ENCODE data around the gene EIF2A. TPM values are rescaled to one million over a fixed set of nuclear protein-coding genes. Genes with fewer than 3 reads are reported as not detected.
"Not testable (repeated sequence)": the region's sequence is repeated elsewhere in the genome, so short reads cannot be mapped to it uniquely, and the experiment has no call there.

The EIF2A gene
- polyA plus RNA-seq (ENCODE audit: insufficient read length) = 210 TPM
- long read RNA-seq, donor 1, transcript EIF2A-203 (14 exons, 2,198 nt) = major isoform, 12 of 24 reads
- long read RNA-seq, donor 1, partial matches to known transcripts = 8 of 24 reads
- long read RNA-seq, donor 1, other reads (novel, unspliced or antisense) = 0 of 24 reads
- long read RNA-seq, donor 2, transcript EIF2A-203 (14 exons, 2,198 nt) = major isoform, 5 of 55 reads
- long read RNA-seq, donor 2, partial matches to known transcripts = 44 of 55 reads
- long read RNA-seq, donor 2, other reads (novel, unspliced or antisense) = 0 of 55 reads
- long read RNA-seq, donor 3, transcript EIF2A-203 (14 exons, 2,198 nt) = major isoform, 7 of 44 reads
- long read RNA-seq, donor 3, partial matches to known transcripts = 31 of 44 reads
- long read RNA-seq, donor 3, other reads (novel, unspliced or antisense) = 0 of 44 reads
- long read RNA-seq, donor 4, partial matches to known transcripts = 46 of 48 reads
- long read RNA-seq, donor 4, other reads (novel, unspliced or antisense) = 0 of 48 reads
- long read RNA-seq, donor 5, transcript EIF2A-203 (14 exons, 2,198 nt) = major isoform, 22 of 61 reads
- long read RNA-seq, donor 5, partial matches to known transcripts = 29 of 61 reads
- long read RNA-seq, donor 5, other reads (novel, unspliced or antisense) = 5 of 61 reads
- long read RNA-seq, donor 6, transcript EIF2A-203 (14 exons, 2,198 nt) = major isoform, 14 of 43 reads
- long read RNA-seq, donor 6, transcript EIF2A-210 (6 exons, 1,010 nt) = minor isoform, 8 of 43 reads
- long read RNA-seq, donor 6, partial matches to known transcripts = 17 of 43 reads
- long read RNA-seq, donor 6, other reads (novel, unspliced or antisense) = 0 of 43 reads
- long read RNA-seq, donor 7, transcript EIF2A-210 (6 exons, 1,010 nt) = minor isoform, 9 of 89 reads
- long read RNA-seq, donor 7, transcript EIF2A-203 (14 exons, 2,198 nt) = major isoform, 17 of 89 reads
- long read RNA-seq, donor 7, partial matches to known transcripts = 61 of 89 reads
- long read RNA-seq, donor 7, other reads (novel, unspliced or antisense) = 0 of 89 reads
- long read RNA-seq, donor 8, partial matches to known transcripts = 17 of 23 reads
- long read RNA-seq, donor 8, other reads (novel, unspliced or antisense) = 0 of 23 reads

DNA sequence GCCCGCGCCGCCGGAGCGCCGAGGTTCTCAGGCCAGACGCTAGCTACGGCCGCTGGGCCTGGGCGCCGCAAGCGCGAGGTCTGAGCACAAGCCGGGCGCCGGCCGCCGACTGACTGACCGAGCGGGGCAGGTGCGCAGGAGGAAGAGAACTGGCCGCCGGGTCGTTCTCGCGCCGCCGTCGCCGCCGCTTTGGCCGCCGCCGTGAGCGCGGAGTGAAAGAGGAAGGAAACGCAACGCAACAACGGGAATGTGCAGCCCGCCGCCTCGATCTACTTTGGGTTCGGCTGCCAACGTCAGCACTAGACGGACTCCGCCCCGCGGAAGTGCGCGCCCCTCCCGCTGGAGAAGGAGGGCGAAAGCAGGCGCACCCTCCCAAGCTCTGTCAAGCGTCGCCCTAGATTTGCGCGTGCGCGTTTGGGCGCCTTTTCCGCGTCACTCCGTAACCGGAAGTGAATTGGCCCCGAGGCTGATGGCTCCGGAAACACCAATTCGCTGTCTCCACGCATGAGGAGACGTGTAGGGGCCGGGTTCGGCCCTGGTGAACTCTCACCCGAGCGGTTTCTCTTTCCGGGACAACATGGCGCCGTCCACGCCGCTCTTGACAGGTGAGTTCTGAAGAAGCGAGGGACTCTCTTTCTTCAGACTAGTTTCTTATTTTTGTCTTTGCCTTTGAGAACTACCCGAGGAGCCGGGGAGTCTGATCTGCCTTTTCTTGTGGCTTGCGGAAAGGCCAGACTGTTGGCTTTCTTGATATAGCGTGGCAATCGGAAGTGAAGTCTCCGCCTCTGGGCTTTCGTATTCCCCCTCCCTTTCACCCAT lies at the start of gene EIF2A, which contains the start of gene SERP1:
Gene EIF2A, plus strand, starts transcription at position 562 of the 819 bp plus-strand sequence. Its CDS starts 16 bp downstream, at position 578.
Gene SERP1, minus strand, starts transcription at position 271 of the 819 bp plus-strand sequence. CDS start 361 bp downstream, outside the sequence.
- DNase-seq = peak; percentile 99

DNA sequence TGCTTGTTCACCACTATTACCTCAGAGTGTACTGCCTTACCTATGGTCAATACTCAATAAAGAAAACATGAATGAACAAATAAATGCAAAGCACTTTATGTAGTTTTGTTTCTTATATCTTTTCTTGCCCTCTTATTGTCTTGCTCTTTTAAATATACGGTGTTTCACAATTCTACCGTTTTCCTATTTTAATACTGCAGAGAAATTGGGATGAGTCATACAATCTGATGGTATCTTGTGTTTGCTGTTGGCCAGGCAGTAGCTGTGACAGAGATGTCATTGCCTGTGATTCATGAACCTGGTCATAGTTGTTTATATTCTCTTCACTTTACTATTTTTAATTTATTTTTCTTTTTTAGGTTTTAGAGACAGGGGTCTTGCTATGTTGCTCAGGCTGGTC lies 48.6 kb upstream of the EIF2A start:
- no peak for DNase-seq

DNA sequence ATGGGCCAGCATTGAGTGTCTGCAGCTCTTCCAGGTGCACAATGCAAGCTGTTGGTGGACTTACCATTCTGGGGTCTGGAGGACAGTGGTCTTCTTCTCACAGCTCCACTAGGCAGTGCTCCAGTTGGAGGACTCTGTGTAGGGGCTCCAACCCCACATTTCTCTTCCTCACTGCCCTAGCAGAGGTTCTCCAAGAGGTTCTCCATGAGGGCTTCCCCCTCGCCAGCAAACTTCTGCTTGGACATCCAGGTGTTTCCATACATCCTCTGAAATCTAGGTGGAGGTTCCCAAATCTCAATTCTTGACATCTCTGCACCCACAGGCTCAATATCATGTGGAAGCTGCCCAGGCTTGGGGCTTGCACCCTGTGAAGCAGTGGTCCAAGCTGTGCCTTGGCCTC lies 45.6 kb upstream of the EIF2A start:
- DNase-seq = not testable (repeated sequence)

DNA sequence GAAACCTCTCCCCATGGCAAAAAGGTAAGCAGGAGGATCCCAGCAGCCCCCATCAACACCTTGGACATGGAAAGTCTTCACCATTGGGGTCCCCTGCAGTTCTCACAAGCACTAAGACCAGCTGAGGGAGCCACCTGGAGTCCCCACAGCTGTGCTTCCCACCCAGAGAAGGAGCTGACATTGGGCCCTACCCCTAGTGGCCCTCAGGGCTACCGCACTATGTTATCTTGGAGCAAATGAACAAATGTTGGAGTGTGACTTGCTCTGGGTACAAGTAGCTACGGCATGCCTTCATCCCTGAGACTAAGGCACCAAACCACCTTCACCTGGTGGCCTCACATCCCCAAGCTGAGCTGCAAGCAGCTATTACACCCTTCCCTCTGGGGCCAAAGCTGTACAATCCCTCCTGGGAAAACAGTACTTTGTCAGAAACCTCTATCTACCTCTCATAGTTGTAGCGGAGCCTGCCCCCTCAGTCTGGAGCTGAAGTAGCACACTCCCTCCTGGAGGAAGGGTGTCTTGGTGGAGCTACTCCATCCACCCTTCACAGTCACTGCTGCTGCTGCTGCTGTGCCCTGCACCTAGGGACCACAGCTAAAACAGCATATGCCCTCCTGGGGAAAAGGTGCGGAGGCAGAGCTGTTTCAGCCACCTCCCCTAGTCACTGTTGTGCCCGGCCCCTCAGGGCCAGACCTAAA lies 43.0 kb upstream of the EIF2A start:
- DNase-seq = no peak

DNA sequence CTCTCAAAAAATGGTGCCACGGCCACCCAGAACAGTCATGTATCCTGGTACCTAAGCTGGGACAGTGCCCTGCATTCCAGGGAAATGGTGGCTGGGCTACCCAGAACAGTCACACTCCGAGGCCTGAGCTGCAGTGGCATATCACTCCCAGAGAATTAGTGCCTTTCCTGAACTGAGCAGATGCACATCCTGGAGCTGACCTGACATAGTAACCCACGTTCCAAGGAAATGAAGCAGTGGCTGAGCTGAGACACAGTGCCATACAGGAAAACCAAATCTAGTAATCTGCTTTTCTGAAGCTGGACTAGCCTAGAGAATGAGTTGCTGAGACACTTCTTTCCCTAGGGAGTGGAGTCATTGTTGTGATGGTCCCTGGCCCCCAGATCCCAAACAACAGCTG lies 42.1 kb upstream of the EIF2A start:
- DNase-seq = no peak

DNA sequence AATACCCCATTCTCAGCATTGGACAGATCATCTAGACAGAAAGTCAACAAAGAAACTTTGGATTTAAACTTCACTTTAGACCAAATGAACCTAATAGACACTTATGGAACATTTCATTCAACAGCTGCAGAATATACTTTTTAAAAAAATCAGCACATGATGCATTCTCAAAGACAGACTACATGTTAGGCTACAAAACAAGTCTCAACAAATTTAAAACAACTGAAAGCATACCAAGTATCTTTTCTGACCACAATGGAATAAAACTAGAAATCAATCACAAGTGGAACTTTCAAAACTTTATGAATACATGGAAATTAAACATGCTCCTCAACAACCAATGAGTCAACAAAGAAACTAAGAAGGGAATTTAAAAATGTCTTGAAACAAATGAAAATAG lies 38.2 kb upstream of the EIF2A start:
- no peak for DNase-seq

DNA sequence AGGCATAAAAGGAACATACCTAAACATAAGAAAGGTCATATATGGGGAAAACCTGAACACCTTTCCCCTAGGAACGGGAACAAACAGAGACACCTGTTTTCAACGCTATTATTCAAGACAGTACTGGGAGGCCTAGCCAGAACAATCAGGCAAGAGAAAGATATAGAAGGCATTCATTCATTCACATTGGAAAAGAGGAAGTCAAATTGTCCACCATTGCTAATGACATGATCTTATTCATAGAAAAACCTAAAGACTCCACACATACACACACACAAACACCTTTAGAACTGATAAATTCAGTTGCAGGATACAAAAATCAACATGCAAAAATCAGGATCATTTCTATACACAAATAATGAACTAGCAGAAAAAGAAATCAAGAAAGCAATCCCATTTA lies 36.8 kb upstream of the EIF2A start:
- no peak for DNase-seq

DNA sequence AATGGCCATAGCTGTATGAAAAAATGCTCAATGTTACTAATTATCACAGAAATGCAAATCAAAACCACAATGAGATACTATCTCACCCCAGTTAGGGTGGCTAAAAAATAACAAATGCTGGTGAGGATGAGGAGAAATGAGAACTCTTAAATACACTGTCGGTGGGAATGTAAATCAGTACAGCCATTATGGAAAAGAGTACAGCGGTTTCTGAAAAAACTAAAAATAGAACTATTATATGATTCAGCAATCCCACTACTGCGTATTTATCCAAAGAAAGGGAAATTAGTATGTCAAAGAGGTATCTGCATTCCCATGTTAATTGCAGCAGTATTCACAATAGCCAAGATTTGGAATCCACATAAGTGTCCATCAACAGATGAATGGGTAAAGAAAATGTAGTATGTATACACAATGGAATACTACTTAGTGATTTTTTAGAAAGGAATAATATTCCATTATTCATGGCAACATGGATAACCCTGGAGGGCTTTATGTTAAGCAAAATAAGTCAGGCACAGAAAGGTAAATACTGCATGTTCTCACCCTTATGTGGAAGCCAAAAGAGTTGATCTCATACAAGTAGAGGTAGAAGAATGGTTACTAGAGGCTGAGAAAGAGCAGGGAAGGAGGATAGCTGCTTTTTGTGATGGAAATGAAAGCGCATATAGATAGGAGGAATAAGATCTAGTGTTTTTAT lies 35.3 kb upstream of the EIF2A start:
- no peak for DNase-seq

DNA sequence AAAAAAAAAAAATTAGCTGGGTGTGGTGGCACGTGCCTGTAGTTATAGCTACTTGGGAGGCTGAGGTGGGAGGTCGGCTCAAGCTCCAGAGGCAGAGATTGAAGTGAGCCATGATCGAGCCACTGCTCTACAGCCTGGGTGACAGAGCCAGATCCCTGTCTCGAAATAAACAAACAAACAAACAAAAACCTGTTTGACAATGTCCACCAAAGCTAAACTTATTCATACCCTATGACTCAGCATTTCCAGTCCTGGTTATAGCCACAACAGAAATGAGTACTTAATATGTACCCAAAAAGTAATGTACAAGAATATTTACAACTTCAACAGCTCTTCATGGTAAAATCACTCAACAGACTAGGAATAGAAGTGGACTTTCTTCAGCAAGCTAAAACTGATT lies 31.4 kb upstream of the EIF2A start:
- no peak for DNase-seq

DNA sequence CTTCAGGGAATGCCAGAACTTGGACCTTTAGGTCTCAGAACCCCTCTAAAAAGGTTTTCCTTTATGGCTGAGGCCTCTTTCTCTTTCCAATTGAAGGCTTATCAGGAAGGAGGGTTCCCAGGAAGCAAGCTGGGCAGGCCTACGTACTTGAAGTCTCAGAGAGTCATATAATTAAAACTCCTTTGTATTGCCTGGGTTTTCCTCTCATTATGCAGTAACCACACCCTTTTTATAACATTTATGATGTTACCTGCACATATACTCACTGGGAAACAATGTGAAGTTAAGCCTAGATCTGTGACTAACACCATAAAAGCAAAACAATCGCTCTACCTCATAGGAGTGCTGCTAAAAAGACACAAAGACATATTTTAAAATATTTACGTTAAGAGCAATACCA lies 27.6 kb upstream of the EIF2A start:
- no peak for DNase-seq

DNA sequence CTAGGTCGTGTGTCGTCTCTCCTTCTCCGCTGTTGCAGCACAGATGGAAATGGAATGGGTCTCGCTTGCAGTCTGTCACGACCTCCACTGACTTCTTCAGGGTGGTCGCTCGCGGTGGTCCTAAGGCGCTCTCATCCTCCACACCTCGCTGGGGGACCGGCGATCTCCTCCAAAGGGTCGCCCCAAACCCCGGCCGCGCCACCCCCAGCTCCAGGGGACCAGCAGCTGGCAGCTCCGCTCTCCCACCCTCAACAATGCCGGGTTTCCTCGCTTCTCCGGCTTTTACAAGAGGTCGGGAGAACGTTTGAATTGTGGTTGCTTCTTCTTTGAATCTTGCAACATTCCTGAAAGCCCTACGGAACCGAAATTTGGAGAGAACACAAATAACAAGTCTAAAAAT lies 26.2 kb upstream of the EIF2A start:
- DNase-seq = no peak

DNA sequence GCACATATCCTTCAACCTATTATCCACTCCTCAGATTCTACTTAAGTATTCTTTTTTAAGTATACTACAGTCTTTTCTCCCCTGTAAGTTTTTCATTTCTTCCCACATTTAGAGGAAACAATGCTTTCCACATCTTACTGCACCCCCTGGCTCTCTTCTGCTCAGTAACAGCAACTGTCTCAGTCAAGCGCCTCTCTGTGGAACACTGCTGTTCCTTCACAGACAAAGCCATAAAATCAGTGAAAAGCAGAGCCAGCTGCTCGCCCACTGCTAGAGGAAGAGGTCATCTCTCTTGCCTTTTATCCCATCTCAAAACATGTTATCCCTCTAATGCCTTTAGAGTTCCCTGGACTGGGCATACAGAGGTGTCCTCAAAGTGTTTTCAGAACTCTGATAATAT lies 25.1 kb upstream of the EIF2A start:
- DNase-seq = no peak

DNA sequence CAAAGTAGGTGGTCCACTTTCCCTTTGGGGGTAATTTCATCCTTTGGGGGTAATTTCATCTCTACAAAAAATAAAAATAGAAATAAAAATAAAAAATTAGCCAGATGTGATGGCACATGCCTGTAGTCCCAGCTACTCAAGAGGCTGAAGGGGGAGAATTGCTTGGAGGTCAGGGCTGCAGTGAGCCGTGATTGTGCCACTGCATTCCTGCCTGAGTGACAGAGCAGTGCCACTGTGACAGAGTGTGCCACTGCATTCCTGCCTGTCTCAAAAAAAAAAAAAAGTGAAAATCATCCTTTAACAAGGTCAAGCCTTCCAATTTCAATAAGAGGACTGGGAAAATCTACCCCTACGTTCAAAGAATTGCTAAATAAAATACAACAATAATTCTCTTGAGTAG lies 23.0 kb upstream of the EIF2A start:
- DNase-seq = no peak

DNA sequence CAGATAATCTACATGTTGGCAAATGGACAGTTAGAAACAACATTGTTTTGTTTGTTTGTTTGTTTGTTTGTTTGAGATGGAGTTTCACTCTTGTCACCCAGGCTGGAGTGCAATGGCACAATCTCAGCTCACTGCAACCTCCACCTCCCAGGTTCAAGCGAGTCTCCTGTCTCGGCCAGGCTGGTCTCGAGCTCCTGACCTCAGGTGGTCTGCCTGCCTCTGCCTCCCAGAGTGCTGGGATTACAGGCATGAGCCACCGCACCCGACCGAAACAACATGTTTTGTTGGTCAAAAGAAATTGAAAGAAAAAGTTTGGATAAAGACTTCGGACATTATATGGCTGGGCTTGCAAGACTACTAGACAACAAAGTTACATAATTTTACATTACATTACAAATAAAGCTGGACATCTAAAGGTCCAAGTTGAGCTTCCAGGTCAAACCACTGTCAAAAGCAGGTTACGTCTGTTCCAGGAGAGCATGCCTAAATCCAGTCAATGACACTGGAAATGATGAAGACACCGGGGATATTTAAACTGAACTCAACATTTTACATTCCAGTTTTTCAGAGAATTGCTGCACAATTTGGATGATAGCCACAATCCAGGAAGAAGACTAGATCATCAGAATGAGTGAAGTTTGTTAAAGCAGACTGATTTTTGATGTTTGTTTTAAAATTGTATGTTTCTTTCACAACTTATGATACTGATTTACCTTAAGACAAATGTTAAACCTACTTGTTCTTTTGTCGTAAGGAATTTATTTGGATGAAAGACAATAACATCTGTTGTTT lies 18.9 kb upstream of the EIF2A start:
- DNase-seq = no peak

DNA sequence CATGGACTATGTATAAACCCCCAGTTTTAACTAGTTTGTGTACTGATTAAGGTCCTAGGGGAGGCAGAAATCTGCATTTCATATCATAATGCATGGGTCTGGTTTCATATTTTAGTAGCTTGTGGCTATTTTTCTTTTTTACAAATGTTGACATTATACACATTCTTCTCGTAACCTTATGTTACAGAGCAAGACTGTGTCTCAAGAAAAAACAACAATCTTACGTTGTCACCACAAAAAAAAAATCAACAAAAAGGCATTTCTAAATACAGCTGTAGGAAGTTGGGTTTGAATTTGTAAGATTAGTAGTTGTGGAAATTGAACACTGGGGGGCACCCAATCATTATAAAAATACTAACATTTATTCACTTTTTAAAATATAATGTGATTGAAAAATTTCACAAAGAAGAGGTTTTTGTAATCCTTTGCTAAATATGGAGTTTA lies 18.2 kb upstream of the EIF2A start:
- no peak for DNase-seq

DNA sequence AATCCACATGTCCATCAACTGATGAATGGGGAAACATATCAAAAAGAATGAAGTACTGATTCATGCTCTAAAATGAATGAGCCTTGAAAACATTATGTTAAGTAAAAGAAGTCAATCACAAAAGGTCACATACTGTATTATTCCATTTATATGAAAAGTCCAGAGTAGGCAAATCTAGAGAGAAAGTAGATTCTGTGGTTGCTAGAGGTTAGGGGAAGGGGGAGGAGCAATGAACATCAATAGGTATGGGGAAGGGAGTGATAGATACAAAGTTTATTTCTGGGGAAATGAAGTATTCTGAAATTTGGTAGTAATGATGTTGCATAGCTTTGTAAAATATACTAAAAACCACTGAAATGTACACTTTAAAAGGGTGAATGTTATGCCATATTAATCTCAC lies 14.8 kb upstream of the EIF2A start:
- DNase-seq = no peak

DNA sequence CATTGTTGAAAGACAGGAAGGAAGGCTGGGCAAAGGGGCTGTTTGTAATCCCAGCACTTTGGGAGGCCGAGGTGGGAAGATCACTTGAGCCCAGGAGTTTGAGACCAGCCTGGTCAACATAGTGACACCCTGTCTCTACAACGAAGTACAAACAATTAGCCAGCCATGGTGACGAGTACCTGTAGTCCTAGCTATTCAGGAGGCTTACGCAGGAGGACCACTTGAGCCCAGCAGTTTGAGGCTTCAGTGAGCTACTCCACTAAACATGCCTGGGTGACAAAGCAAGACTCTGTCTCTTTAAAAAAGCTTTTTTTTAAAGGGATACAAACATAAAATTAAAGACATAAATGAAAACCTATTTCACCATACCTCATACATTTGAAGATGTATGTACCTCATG lies 11.4 kb upstream of the EIF2A start:
- DNase-seq = no peak

DNA sequence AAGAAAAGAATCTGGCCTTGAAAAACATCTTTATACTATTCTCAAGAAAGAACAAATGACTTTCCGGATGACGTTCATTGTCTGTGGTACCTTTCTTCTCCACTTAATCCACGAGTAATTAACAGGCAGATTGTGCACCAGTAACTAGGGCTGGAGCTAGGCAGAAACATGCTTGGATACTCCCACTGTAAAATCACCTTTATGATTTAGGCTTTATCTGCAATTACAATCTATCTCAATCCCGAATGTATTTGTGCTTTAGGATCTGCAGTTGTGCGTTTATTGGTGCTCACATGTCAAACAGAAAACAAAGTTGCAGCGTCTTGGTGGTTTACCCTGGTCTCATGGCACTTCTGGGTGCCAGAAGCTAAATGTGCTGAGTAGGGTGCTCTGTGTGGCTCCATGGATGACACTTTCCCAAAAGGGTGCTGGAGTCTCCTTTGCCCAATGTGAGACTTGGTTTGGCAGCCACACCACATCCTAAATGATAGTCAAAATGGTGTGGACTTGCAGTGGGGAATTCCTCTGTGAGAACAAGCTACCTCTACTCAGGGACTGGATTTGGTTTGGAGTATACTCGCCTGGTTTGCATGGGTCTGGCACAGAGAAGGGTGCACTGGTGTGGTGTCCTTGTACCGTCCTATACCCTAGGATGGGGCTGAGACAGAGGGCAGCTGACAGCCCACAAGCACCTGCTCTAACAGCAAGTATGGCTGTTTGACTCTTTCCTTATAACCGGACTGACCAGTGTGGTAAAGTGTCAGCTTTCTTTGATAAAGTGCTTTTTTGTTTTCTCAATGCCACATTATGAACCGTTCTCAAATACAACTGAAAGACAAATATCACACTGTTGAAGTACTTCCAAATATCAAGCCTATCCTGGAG lies 8.0 kb upstream of the EIF2A start:
- no peak for DNase-seq

Measured in left kidney (tissue), 8 donors.